Omental fat pad (tissue), 4 donors: ENCODE data around the gene KRT13. TPM values are rescaled to one million over a fixed set of nuclear protein-coding genes. Genes with fewer than 3 reads are reported as not detected.

ENCODE experiments used
- ATAC-seq: fragments of 150-250 bp; one replicate; pipeline ENCODE4 v1.9.1; 2016; ENCODE audit warnings: mild to moderate bottlenecking, moderate library complexity; ENCODE audit not compliant: low FRiP score
- DNase-seq: peaks from one replicate; pipeline ENCODE4 v3.0.0-alpha.2; 2019; ENCODE audit warnings: low spot score
- CTCF ChIP-seq, 3 donors: fragments of 450-650 bp; IDR thresholded peaks; one replicate each; pipeline ENCODE4 v1.5.1; 2016 to 2017; ENCODE audit warnings: antibody characterized with exemption in 3 of 3, mild to moderate bottlenecking in 3 of 3, moderate library complexity in 2 of 3
- total RNA-seq, 4 donors: library from RNA; depleted of rRNA; stranded (reverse); fragments of >200 nt; gene quantifications; one replicate each; pipeline ENCODE4 v1.1.0, GENCODE V29; 2016

Gene KRT13
- total RNA-seq, 4 donors from 2014 or later = 0.65 TPM; not detected in 3

GRCh38 chr17:41486809-41487530, 18.4 kb downstream of the KRT13 start:
- DNase-seq (no peak), ATAC-seq (no peak)
- no peak for TF ChIP-seq CTCF (IDR thresholded peaks at IDR 0.05)

- DNase-seq = no peak
- ATAC-seq = no peak
- TF ChIP-seq CTCF (IDR thresholded peaks at IDR 0.05) = no peak
These were observed 19.1 kb downstream of the KRT13 start for GRCh38 chr17:41486316-41486715.

- ATAC-seq = no peak
These were observed 20.2 kb downstream of the KRT13 start for GRCh38 chr17:41484920-41485904.

GRCh38 chr17:41483991-41484826, 21.2 kb downstream of the KRT13 start:
- ATAC-seq (no peak), DNase-seq (no peak)
- no peak for TF ChIP-seq CTCF (IDR thresholded peaks at IDR 0.05)

More at GRCh38 chr17:41484920-41485904, 20.2 kb downstream of the KRT13 start:
- TF ChIP-seq CTCF (IDR thresholded peaks at IDR 0.05) = no peak
- no peak for DNase-seq

- ATAC-seq (no peak), DNase-seq (no peak)
- TF ChIP-seq CTCF (IDR thresholded peaks at IDR 0.05) = no peak
These were observed 21.9 kb downstream of the KRT13 start for GRCh38 chr17:41483531-41483930.

GRCh38 chr17:41481036-41481435, 24.4 kb downstream of the KRT13 start, which contains the start of gene KRT35:
Gene KRT35 (minus strand): TSS chr17:41481151. CDS start chr17:41481097, 54 bp downstream.
- TF ChIP-seq CTCF (IDR thresholded peaks at IDR 0.05) = no peak
- DNase-seq = no peak
- no peak for ATAC-seq
